K562 (cell line): ENCODE results near the gene UBE2G2. TPM values are rescaled to one million over a fixed set of nuclear protein-coding genes. Genes with fewer than 3 reads are reported as not detected.

ENCODE experiments used
- CBFA2T3 ChIP-seq: fragments of 450-650 bp; IDR thresholded peaks from 2 replicates; pipeline ENCODE4 v1.6.1; 2017
- CHCHD3 ChIP-seq: fragments of 250-450 bp; sonication (Bioruptor Pico); IDR thresholded peaks from 2 replicates; pipeline ENCODE4 v2.1.2; 2022; ENCODE audit warnings: mild to moderate bottlenecking
- CHD2 ChIP-seq: IDR thresholded peaks from 2 replicates; pipeline ENCODE4 v1.6.1; 2011; ENCODE audit warnings: low read depth, low read length
- CSDE1 ChIP-seq, 2 experiments: fragments of 450-650 bp; IDR thresholded peaks; 2 replicates each; pipeline ENCODE4 v1.6.1; 2016; ENCODE audit warnings: mild to moderate bottlenecking in 1 of 2
- EGR1 ChIP-seq: fragments of 450-650 bp; conservative IDR thresholded peaks from 2 replicates; pipeline ENCODE4 v1.6.1; 2017; ENCODE audit warnings: mild to moderate bottlenecking
- EP400 ChIP-seq: fragments of 450-650 bp; IDR thresholded peaks from 2 replicates; pipeline ENCODE4 v1.6.1; 2017; ENCODE audit warnings: antibody characterized with exemption, mild to moderate bottlenecking, moderate library complexity
- FOXJ3 ChIP-seq: sonication (generic); formaldehyde crosslinking; IDR thresholded peaks from 2 replicates; pipeline ENCODE4 v1.4.0; 2020; ENCODE audit warnings: mild to moderate bottlenecking, missing genetic modification reagents
- GABPB2 ChIP-seq: fragments of 250-450 bp; sonication (Bioruptor Pico); conservative IDR thresholded peaks from 2 replicates; pipeline ENCODE4 v1.5.1; 2021; ENCODE audit warnings: mild to moderate bottlenecking
- HDGF ChIP-seq: fragments of 450-650 bp; IDR thresholded peaks from 2 replicates; pipeline ENCODE4 v1.6.1; 2016
- HNRNPUL1 ChIP-seq: fragments of 200-400 bp; formaldehyde crosslinking; IDR thresholded peaks from 2 replicates; pipeline ENCODE4 v1.6.1; 2017; ENCODE audit warnings: low read length
- NBN ChIP-seq: fragments of 450-650 bp; IDR thresholded peaks from 2 replicates; pipeline ENCODE4 v1.6.1; 2016; ENCODE audit warnings: low read depth, mild to moderate bottlenecking
- NELFE ChIP-seq: IDR thresholded peaks from 2 replicates; pipeline ENCODE4 v1.6.1; 2011; ENCODE audit warnings: mild to moderate bottlenecking; ENCODE audit not compliant: insufficient read depth, insufficient read length
- PATZ1 ChIP-seq: fragments of 250-450 bp; sonication (Bioruptor Pico); IDR thresholded peaks from 2 replicates; pipeline ENCODE4 v1.5.0; 2020; ENCODE audit warnings: mild to moderate bottlenecking, borderline replicate concordance
- PHTF2 ChIP-seq: fragments of 250-450 bp; sonication (Bioruptor Pico); IDR thresholded peaks from 2 replicates; pipeline ENCODE4 v1.5.0; 2021; ENCODE audit warnings: mild to moderate bottlenecking
- REST ChIP-seq, 2 experiments: fragments of 450-650 bp; formaldehyde crosslinking in 1 of 2; IDR thresholded peaks; 2 replicates each; pipeline versions ENCODE4 v1.4.0 to v1.6.1; 2014 to 2020; ENCODE audit warnings: mild to moderate bottlenecking in 2 of 2, borderline replicate concordance in 1 of 2, low read depth in 1 of 2
- SAFB ChIP-seq: fragments of 200-400 bp; formaldehyde crosslinking; IDR thresholded peaks from 2 replicates; pipeline ENCODE4 v1.6.1; 2017; ENCODE audit warnings: low read depth, low read length, borderline replicate concordance
- SNRNP70 ChIP-seq: fragments of 200-400 bp; formaldehyde crosslinking; optimal IDR thresholded peaks from 2 replicates; pipeline ENCODE3; 2017; ENCODE audit warnings: low read depth, low read length
- SRSF9 ChIP-seq: fragments of 200-400 bp; formaldehyde crosslinking; IDR thresholded peaks from 2 replicates; pipeline ENCODE4 v1.6.1; 2017; ENCODE audit warnings: low read depth, low read length, borderline replicate concordance
- ZNF23 ChIP-seq: fragments of 250-450 bp; sonication (Bioruptor Pico); IDR thresholded peaks from 2 replicates; pipeline ENCODE4 v1.4.0; 2020; ENCODE audit warnings: mild to moderate bottlenecking
- polyA plus RNA-seq, 8 experiments: library from polyadenylated mRNA; depleted of rRNA in 4 of 8; stranded (reverse) in 5 of 8; unstranded in 3 of 8; fragments of >200 nt; fragmentation: Nextera tagmentation in 2 of 8; fragmentation: Illumina TruSeq in 1 of 8; extraction: Ambion mirVana in 2 of 8; extraction: Trizol in 1 of 8; gene quantifications; 2 replicates each; pipeline versions ENCODE4 v1.2.1 to v1.2.3, GENCODE V29; 2011 to 2014; ENCODE audit warnings: inconsistent platforms in 1 of 8, missing spikeins in 1 of 8
- total RNA-seq, 7 experiments: library from RNA; depleted of rRNA in 6 of 7; stranded (reverse); fragments of >200 nt in 6 of 7; fragmentation: Illumina TruSeq in 2 of 7; extraction: Trizol in 2 of 7; gene quantifications; 2 replicates each; pipeline versions ENCODE4 v1.2.1 to v1.2.3, GENCODE V29; 2011 to 2021; ENCODE audit warnings: low replicate concordance in 1 of 7
- TF ChIP-seq, protein P1 (sequence below): sonication (generic); formaldehyde crosslinking; IDR thresholded peaks from 2 replicates; pipeline ENCODE4 v1.8.0; 2022; ENCODE audit warnings: mild to moderate bottlenecking, missing genetic modification reagents

The UBE2G2 gene
- total and polyA plus RNA-seq, 9 of the 15 experiments (the other 6 are each of a cell fraction or from before 2014, with no cell fraction given), result 47.5 to 225 (median 140) TPM

- TF ChIP-seq GABPB2 (CRISPR knock-in tag) (no peak), CHCHD3 (CRISPR knock-in tag) (no peak), SRSF9 (no peak), EP400 (no peak), SAFB (no peak), CBFA2T3 (peak; percentile 33; the same call in 1 of the 2 replicates), HNRNPUL1 (no peak), REST (IDR thresholded peaks at IDR 0.05; ENCODE audit: borderline replicate concordance) (peak; percentile 65), REST (CRISPR knock-in tag; IDR thresholded peaks at IDR 0.05; ENCODE audit: low read depth) (no peak), ZNF23 (CRISPR knock-in tag) (no peak), FOXJ3 (no peak), NELFE (no peak), CSDE1 (IDR thresholded peaks at IDR 0.05) (no peak), NBN (no peak), SNRNP70 (no peak), PATZ1 (CRISPR knock-in tag) (no peak), PHTF2 (CRISPR knock-in tag) (no peak), HDGF (no peak), EGR1 (peak; percentile 53; the same call in 1 of the 2 replicates), CHD2 (no peak)
- TF ChIP-seq, protein P1, sequence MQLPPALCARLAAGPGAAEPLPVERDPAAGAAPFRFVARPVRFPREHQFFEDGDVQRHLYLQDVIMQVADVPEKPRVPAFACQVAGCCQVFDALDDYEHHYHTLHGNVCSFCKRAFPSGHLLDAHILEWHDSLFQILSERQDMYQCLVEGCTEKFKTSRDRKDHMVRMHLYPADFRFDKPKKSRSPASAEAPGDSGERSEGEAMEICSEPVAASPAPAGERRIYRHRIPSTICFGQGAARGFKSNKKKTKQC (CRISPR knock-in tag), result no peak
Observed at GRCh38 chr21:44836666-44837471, 35.2 kb upstream of the UBE2G2 start (continued).
